ENCODE measurements around the gene E4F1.

Gene E4F1

GRCh38 chr16:2206420-2206779 is 17.0 kb upstream of the E4F1 start:
- DNase-seq (ENCODE audit: low read depth in 3 of 3) = no peak

- no peak for DNase-seq (ENCODE audit: low read depth in 3 of 3)
Measured at GRCh38 chr16:2206780-2207433, 16.5 kb upstream of the E4F1 start.

DNA sequence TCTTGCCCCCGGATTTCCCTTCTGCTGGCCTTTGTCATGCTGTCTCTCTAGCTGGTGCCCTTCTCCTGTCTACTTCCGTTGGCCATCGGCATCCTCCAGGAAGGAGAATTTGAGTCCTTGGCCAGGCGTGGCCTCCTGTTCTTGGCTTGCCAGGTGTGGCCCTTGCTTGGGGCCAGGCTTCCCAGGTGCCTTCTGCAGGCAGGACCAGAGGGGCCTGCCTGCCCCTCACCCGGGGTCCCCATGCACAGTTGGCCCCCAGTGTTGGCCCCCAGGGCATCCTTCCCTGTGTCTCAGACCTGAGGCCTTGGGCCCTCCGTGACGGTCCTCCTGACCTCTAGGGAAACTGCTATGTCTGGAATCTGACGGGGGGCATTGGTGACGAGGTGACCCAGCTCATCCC is 15.5 kb upstream of the E4F1 start:
- DNase-seq (ENCODE audit: low read depth in 3 of 3) = no peak

GRCh38 chr16:2208308-2208707 is 15.1 kb upstream of the E4F1 start:
- DNase-seq (ENCODE audit: low read depth in 3 of 3) = no peak

DNA sequence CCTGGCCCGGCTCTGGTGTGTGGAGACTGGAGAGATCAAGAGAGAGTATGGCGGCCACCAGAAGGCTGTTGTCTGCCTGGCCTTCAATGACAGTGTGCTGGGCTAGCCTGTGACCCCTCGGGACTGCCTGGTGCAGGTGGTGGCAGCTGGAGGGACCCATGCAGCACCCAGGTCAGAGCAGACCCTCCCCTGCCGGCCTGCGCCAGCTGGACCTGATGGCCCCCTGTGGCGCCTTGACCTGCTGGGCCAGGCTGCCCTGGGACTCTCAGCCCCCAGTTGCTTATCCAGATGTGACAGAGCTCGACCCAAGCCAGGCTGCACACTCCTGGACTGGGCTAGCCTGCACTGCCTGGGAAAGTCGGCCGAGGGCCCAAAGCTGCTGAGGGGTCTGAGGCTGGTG is 14.6 kb upstream of the E4F1 start:
- DNase-seq (ENCODE audit: low read depth in 3 of 3) = no peak

GRCh38 chr16:2209258-2210008 is 14.0 kb upstream of the E4F1 start:
- no peak for DNase-seq (ENCODE audit: low read depth in 3 of 3)

- no peak for DNase-seq (ENCODE audit: low read depth in 3 of 3)
Measured at GRCh38 chr16:2210009-2210332, 13.4 kb upstream of the E4F1 start.

DNA sequence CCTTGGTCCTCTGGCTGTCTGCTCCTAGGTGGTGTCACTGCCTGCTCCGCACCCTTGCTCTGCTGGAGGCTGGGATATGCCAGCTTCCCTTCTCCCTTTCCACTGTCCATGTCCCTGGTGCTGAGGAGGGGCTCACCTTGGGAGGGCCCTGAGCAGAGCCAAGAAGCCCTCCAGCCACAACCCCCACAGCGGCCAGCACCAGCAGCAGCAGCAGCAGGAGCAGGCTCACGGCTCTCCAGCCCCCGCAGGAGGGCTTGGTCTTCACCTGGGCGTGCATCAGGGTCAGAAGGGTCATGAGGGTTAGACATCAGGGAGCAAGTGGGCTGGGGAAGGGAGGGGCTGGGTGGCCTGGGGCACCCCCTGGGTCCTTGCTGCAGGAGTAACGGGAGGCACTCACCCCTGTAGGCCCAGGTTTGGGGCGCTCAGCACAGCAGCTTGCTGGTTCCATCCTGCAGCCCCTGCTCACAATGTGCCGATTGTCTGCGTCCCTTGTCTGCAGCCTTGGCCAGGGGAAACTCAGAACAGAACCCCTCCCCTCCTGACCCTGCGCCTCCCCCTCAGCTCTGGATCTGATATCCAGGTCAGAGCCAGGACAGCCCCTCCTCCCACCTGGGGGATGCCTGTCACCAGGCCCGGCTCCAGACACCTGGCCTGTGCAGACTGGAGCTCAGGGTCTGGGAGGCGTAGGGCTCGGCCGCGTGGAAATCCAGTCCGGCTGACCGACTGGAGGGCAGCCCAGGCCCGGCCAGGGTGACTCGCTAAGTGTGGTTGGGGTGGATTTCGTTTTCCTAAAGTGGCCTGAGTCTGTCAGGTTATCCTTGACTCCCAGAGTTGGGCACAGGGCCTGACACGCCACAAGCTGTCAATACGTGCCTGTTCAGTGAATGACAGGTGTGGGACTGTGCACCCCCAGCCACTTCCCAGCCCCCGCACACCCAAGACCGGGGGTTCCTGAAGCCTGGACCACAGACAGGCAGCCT is 12.7 kb upstream of the E4F1 start, which contains the start of gene BRICD5:
Gene BRICD5 (minus strand): TSS at position 478 of the 980 bp plus-strand sequence. CDS start 30 bp downstream, at position 448.
- no peak for DNase-seq (ENCODE audit: low read depth in 3 of 3)

DNA sequence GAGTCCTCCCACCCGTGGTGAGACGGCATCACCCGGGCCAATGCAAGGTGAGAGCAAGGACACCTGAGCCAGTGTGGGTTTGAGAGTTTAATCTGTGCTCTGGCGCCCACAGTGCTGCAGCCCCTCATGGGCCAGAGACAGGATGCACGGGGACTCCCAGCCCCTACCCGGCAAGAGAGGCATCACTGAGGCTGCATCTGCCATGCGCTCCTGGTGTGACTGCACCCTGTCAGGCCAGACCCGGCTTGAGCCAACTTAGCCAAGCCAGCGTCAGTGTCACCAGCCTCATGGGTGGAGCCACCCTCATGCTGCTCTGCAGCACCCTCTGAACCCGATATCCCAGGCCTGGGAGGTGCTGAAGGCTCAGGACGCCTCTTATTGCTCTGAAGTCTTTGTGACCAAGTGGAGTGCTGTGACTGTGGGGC is 11.5 kb upstream of the E4F1 start:
- no peak for DNase-seq (ENCODE audit: low read depth in 3 of 3)

GRCh38 chr16:2212362-2213324 is 10.7 kb upstream of the E4F1 start:
- no peak for DNase-seq (ENCODE audit: low read depth in 3 of 3)

DNA sequence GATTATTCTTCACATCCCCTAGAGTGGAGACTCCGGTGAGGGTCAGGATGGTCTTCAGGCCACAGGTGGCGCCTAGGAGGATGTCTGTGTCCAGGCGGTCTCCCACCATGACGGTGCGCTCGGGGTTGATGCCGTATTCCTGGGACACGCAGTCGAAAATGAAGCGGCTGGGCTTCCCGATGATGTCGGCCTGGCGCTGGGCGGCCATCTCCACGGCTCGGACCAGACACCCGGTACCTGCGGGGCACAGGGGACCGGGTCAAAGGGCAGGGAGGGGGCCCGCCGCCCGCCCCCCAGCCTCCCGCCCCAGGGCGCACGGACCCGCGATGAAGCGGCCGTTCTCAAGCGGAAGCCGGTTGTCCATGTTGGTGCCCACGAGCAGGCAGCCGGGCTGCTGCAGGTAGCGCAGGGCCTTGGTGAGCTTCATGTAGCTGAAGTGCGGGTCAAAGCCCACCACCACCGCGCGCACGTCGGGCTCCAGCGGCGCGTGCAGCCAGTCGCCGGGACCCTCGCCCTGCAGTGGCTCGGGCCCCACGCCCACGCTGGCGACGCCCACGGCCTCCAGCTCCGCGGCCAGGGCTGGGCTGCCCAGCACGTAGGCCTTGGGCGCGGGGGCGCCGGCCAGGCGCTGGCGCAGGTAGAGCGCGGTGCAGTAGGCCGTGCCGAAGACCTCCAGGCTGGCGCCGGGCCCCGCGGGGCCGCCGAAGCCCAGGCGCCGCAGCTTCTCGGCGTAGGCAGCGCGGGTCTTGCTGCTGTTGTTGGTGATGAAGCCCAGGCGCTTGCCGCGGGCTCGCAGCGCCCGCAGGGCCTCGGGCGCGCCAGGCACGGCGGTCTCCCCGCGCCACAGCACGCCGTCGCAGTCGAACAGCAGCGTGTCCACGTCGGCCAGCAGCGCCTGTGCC is 9.3 kb upstream of the E4F1 start:
- DNase-seq (ENCODE audit: low read depth in 3 of 3) = no peak

- no peak for DNase-seq (ENCODE audit: low read depth in 3 of 3)
Measured at GRCh38 chr16:2214719-2214968, 8.7 kb upstream of the E4F1 start, which contains the start of gene PGP. Gene PGP, minus strand, starts transcription at chr16:2214840. Its CDS starts 63 bp downstream, at chr16:2214777.

DNA sequence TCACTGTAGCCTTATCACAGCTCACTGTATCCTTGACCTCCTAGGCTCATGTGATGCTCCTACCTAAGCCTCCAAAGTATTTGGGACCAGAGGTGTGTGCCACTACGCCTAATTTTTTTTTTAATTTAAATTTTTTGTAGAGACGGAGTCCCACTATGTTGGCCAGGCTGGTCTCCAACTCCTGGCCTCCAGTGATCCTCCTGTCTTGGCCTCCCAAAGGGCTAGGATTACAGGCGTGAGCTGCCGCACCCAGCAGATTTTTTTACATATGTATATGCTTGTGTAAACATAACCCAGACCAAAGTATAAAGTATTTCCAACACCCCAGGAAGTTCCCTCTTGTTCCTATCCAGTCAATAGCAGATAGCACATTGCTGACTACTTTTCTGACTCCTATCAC is 7.1 kb upstream of the E4F1 start:
- DNase-seq (ENCODE audit: low read depth in 3 of 3) = no peak

DNA sequence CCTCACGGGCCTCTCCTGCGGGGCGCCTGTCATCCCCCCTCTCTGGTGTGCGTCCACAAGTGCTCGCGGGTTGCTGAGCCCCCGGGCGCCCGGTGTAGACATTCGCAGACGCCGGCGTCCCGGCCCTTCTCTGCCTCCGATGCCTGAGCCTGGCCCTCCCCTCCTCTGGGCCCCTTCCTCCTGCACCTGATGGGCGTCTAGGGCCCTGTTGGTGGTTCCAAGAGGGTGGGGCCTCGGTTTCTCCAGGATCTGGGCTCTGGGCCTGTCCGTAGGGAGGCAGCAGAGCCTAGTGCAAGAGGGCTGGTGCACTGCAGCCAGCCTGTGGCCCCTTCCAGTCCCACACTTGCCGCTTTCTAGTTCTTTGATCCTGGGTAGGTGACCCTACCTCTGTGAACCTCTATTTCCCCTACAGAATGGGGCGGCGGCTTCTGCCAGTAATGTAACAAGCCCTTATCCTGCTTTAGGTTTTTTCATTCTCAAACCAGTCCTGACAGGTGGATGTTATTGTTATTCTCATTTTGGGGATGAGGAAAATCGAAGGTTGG is 623 bp downstream of the E4F1 start:
- no peak for DNase-seq (ENCODE audit: low read depth in 3 of 3)

DNA sequence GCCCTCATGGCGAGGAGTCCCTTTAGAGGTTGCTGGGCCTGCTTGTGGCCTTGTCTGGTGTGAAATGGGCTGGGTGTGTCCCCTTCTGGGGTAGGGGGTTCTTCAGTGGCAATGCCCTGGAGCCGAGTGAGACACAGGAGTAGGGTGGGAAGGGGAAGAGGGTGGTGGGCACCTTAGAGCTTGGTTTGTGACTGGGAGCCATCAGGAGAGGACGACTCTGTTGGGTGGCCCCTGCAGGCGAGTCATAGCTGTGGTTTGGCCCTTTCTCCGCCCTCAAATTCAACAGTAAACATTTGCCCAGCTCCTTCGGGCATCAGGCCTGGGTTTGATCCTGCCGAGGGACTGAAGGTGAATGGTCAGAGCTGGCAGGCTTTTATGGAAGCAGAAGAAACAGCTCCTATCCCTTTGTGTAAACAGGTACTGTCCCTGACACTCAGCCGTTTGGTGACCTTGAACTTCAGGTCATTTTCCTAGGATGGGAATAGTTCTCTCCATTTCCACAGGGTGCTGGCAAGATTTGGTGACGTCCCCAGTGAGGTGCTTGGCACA is 2.9 kb downstream of the E4F1 start:
- DNase-seq (ENCODE audit: low read depth in 3 of 3) = no peak

DNA sequence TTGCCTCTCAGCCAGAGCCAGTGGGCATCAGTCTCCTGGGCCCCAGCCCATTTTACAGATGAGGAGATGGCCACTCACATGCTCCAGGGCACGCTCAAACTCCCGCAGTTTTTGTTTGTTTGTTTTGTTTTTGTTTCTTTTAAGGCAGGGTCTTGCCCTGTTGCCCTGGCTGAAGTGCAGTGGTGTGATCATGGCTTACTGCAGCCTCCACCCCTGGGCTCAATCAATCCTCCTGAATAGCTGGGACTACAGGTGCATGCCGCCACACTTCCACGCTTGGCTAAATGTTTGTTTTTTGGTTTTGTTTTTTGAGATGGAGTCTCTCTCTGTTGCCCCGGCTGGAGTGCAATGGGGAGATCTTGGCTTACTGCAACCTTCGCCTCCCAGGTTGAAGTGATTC is 3.5 kb downstream of the E4F1 start:
- DNase-seq (ENCODE audit: low read depth in 3 of 3) = no peak

GRCh38 chr16:2228161-2228824 is 4.9 kb downstream of the E4F1 start:
- DNase-seq (ENCODE audit: low read depth in 3 of 3) = no peak

DNA sequence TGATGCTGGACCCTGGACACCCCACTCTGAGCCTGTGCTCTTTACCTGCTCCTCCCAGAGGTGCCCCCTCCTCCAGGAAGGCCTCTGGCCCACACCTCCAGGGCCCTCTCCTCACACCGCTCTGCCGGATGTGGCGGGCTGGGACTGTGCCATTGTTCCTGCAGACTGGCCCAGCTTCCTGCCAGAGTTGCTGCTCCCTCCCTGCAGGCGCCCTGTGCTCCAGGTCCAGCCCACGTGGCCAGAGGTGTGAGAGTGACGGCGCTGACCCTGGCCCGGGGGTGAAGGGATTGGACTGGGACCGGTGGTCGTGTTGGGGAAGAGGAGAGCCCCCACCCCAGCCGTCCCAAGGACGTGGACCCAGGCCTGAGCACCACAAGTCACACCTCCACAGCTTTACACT is 5.7 kb downstream of the E4F1 start:
- DNase-seq (ENCODE audit: low read depth in 3 of 3) = no peak

GRCh38 chr16:2229632-2230250 is 6.3 kb downstream of the E4F1 start:
- DNase-seq (ENCODE audit: low read depth in 3 of 3) = no peak
